Ascending aorta (tissue), 2 donors: ENCODE measurements around the gene PLEKHG7. TPM values are rescaled to one million over a fixed set of nuclear protein-coding genes. Genes with fewer than 3 reads are reported as not detected.

Experiments
- DNase-seq, 2 donors: peaks; one replicate each; pipeline ENCODE4 v3.0.0-alpha.2; 2019; ENCODE audit warnings: low spot score in 2 of 2
- H3K27ac ChIP-seq, 2 donors: fragments of 200-600 bp; sonication (generic); one replicate each; pipeline ENCODE4 v1.5.1; 2016 to 2017; ENCODE audit warnings: mild to moderate bottlenecking in 1 of 2
- H3K27me3 ChIP-seq: fragments of 200-600 bp; sonication (generic); one replicate; pipeline ENCODE4 v1.5.1; 2017
- H3K36me3 ChIP-seq, 2 donors: fragments of 200-600 bp; sonication (generic); one replicate each; pipeline ENCODE4 v1.5.1; 2016
- H3K4me1 ChIP-seq, 2 donors: fragments of 200-600 bp; sonication (generic); one replicate each; pipeline ENCODE4 v1.5.1; 2016 to 2017; ENCODE audit warnings: mild to moderate bottlenecking in 1 of 2
- H3K4me3 ChIP-seq, 2 donors: fragments of 200-600 bp; sonication (generic); one replicate each; pipeline ENCODE4 v1.5.1; 2016 to 2017; ENCODE audit warnings: mild to moderate bottlenecking in 1 of 2
- H3K9me3 ChIP-seq, 2 donors: fragments of 200-600 bp; sonication (generic); one replicate each; pipeline ENCODE4 v1.5.1; 2016
- CTCF ChIP-seq, 3 experiments: fragments of 200-600 bp in 2 of 3; fragments of 450-650 bp in 1 of 3; sonication (generic) in 2 of 3; IDR thresholded peaks; one replicate each; pipeline ENCODE4 v1.5.1; 2016 to 2019; ENCODE audit warnings: antibody characterized with exemption in 3 of 3, mild to moderate bottlenecking in 1 of 3, moderate library complexity in 1 of 3
- intact Hi-C: fragments of 100-400 bp; cut with DNase I; formaldehyde crosslinking; loops from one replicate; pipeline ENCODE4 v1.15.1; 2023
- total RNA-seq: library from RNA; depleted of rRNA; stranded (reverse); fragments of >200 nt; gene quantifications from one replicate; pipeline ENCODE4 v1.1.0, GENCODE V29; 2016

Gene PLEKHG7
- total RNA-seq, 1 donor from 2014 or later = not detected

- Histone ChIP-seq H3K4me3 (no peak overlapping the region), H3K27me3 (no peaks in the 10 kb centered on the region), H3K9me3 (no peaks in the 10 kb centered on the region), H3K36me3 (no peaks in the 10 kb centered on the region), H3K4me1 (no peaks in the 10 kb centered on the region), H3K27ac (no peak overlapping the region)
- no peak for TF ChIP-seq CTCF (IDR thresholded peaks at IDR 0.05)
- DNase-seq = no peak
- intact Hi-C loops = no loop called here
Measured at GRCh38 chr12:92759634-92760268, 57.0 kb downstream of the PLEKHG7 start.

- H3K4me1 ChIP-seq = no peaks in the 10 kb centered on the region
- no peak overlapping the region for H3K4me3 ChIP-seq
- no peak for TF ChIP-seq CTCF (IDR thresholded peaks at IDR 0.05)
- no peaks in the 10 kb centered on the region for H3K36me3 ChIP-seq
- intact Hi-C loops = no loop called here
- no peaks in the 10 kb centered on the region for H3K27me3 ChIP-seq
- no peak for DNase-seq
- H3K27ac ChIP-seq = no peak overlapping the region
- no peaks in the 10 kb centered on the region for H3K9me3 ChIP-seq
Measured at GRCh38 chr12:92762773-92763172, 60.0 kb downstream of the PLEKHG7 start.

- Histone ChIP-seq H3K36me3 (no peaks in the 10 kb centered on the region), H3K27me3 (no peaks in the 10 kb centered on the region), H3K4me1 (peaks cover 0 to 2% of the 10 kb centered on the region in 2 donors), H3K4me3 (no peak overlapping the region), H3K27ac (no peak overlapping the region), H3K9me3 (no peaks in the 10 kb centered on the region)
- intact Hi-C loops = no loop called here
- no peak for TF ChIP-seq CTCF (IDR thresholded peaks at IDR 0.05)
- no peak for DNase-seq
Measured at GRCh38 chr12:92764831-92765230, 62.0 kb downstream of the PLEKHG7 start.

GRCh38 chr12:92765871-92766270 lies 63.1 kb downstream of the PLEKHG7 start:
- Histone ChIP-seq H3K27ac (no peak overlapping the region), H3K36me3 (no peaks in the 10 kb centered on the region), H3K4me1 (peaks cover 0 to 2% of the 10 kb centered on the region in 2 donors), H3K9me3 (no peaks in the 10 kb centered on the region), H3K4me3 (no peak overlapping the region), H3K27me3 (no peaks in the 10 kb centered on the region)
- no peak for TF ChIP-seq CTCF (IDR thresholded peaks at IDR 0.05)
- intact Hi-C loops = no loop called here
- DNase-seq = no peak

GRCh38 chr12:92769124-92769901 lies 66.5 kb downstream of the PLEKHG7 start:
- DNase-seq = no peak

More at GRCh38 chr12:92769124-92769901, 66.5 kb downstream of the PLEKHG7 start:
- no peak for TF ChIP-seq CTCF (IDR thresholded peaks at IDR 0.05)
- Histone ChIP-seq H3K27ac (no peak overlapping the region), H3K36me3 (no peaks in the 10 kb centered on the region), H3K4me3 (no peak overlapping the region), H3K27me3 (no peaks in the 10 kb centered on the region), H3K4me1 (peaks cover 0 to 2% of the 10 kb centered on the region in 2 donors), H3K9me3 (no peaks in the 10 kb centered on the region)
- intact Hi-C loops = no loop called here
